SIG-M5 (cell line): Measurements from ENCODE around the gene ETS1.

Source experiments
- DNase-seq: peaks from one replicate; lab custom pipeline; 2025; lab: John Stamatoyannopoulos, UW

ETS1 gene

GRCh38 chr11:128593281-128593680 is 5.9 kb upstream of the ETS1 start:
- no peak for DNase-seq

- DNase-seq = no peak
Measured at GRCh38 chr11:128592454-128592853, 5.1 kb upstream of the ETS1 start.

GRCh38 chr11:128590587-128590986 is 3.2 kb upstream of the ETS1 start:
- no peak for DNase-seq

GRCh38 chr11:128589998-128590397 is 2.6 kb upstream of the ETS1 start:
- DNase-seq = no peak

- DNase-seq = no peak
Measured at GRCh38 chr11:128588093-128588492, 735 bp upstream of the ETS1 start.

- DNase-seq = no peak
Measured at GRCh38 chr11:128586689-128587088, 669 bp downstream of the ETS1 start.

GRCh38 chr11:128585498-128586238 is 1.7 kb downstream of the ETS1 start:
- DNase-seq = no peak

- no peak for DNase-seq
Measured at GRCh38 chr11:128584253-128584652, 3.1 kb downstream of the ETS1 start.

GRCh38 chr11:128582496-128583366 is 4.6 kb downstream of the ETS1 start:
- no peak for DNase-seq

- DNase-seq = no peak
Measured at GRCh38 chr11:128581561-128582272, 5.6 kb downstream of the ETS1 start.

- DNase-seq = no peak
Measured at GRCh38 chr11:128580612-128581011, 6.7 kb downstream of the ETS1 start.

GRCh38 chr11:128579798-128580504 is 7.4 kb downstream of the ETS1 start:
- no peak for DNase-seq

GRCh38 chr11:128576555-128576954 is 10.8 kb downstream of the ETS1 start:
- no peak for DNase-seq

GRCh38 chr11:128575961-128576350 is 11.4 kb downstream of the ETS1 start:
- DNase-seq = no peak

GRCh38 chr11:128575174-128575960 is 12.0 kb downstream of the ETS1 start:
- no peak for DNase-seq

GRCh38 chr11:128574576-128575011 is 12.8 kb downstream of the ETS1 start:
- DNase-seq = no peak

- DNase-seq = no peak
Measured at GRCh38 chr11:128573638-128574037, 13.7 kb downstream of the ETS1 start.

- DNase-seq = no peak
Measured at GRCh38 chr11:128572965-128573364, 14.4 kb downstream of the ETS1 start.

GRCh38 chr11:128570632-128571031 is 16.7 kb downstream of the ETS1 start:
- no peak for DNase-seq

- DNase-seq = no peak
Measured at GRCh38 chr11:128569291-128569690, 18.1 kb downstream of the ETS1 start.

- no peak for DNase-seq
Measured at GRCh38 chr11:128568166-128568778, 19.1 kb downstream of the ETS1 start.
